Bronchial epithelial cell (primary cell): ENCODE data around the gene COQ5. TPM values are rescaled to one million over a fixed set of nuclear protein-coding genes. Genes with fewer than 3 reads are reported as not detected.

ENCODE experiments used
- DNase-seq: peaks from one replicate; pipeline ENCODE4 v3.0.0-alpha.2; 2010; ENCODE audit warnings: low read depth
- FAIRE-seq: peaks from 2 replicates; lab custom pipeline; 2011; peaks lifted over from hg19 to GRCh38; lab: Jason Lieb, UNC
- H3K27me3 ChIP-seq: 2 replicates; pipeline ENCODE4 v1.5.1; 2011; ENCODE audit warnings: low read length; ENCODE audit not compliant: control insufficient read depth, insufficient read depth
- H3K36me3 ChIP-seq: 2 replicates; pipeline ENCODE4 v1.5.1; 2011; ENCODE audit warnings: low read length; ENCODE audit not compliant: control insufficient read depth, insufficient read depth
- H3K4me3 ChIP-seq: 2 replicates; pipeline ENCODE4 v1.5.1; 2011; ENCODE audit warnings: mild to moderate bottlenecking, low read depth, low read length, control low read depth
- CTCF ChIP-seq: IDR thresholded peaks from 2 replicates; pipeline ENCODE4 v1.5.1; 2011; ENCODE audit warnings: mild to moderate bottlenecking, moderate library complexity, low read length, control low read depth, inconsistent platforms; ENCODE audit not compliant: insufficient read depth, severe bottlenecking
- total RNA-seq: library from RNA; depleted of rRNA; stranded (reverse); fragments of >200 nt; gene quantifications from 2 replicates; pipeline ENCODE4 v1.2.1, GENCODE V29; 2014

The COQ5 gene
- total RNA-seq, 1 donor from 2014 or later, result 32.9 TPM

- Histone ChIP-seq H3K36me3 (peaks cover 6% of the 10 kb centered on the region), H3K4me3 (no peak overlapping the region), H3K27me3 (no peaks in the 10 kb centered on the region)
- DNase-seq (no peak), FAIRE-seq (no peak)
- no peak for TF ChIP-seq CTCF
Measured at GRCh38 chr12:120515496-120515895, 13.5 kb downstream of the COQ5 start.

GRCh38 chr12:120514002-120514401 is 15.0 kb downstream of the COQ5 start:
- Histone ChIP-seq H3K27me3 (no peaks in the 10 kb centered on the region), H3K36me3 (peaks cover 6% of the 10 kb centered on the region), H3K4me3 (no peak overlapping the region)
- no peak for DNase-seq
- TF ChIP-seq CTCF, result no peak
- no peak for FAIRE-seq

- H3K4me3 ChIP-seq, result no peak overlapping the region
- no peak for DNase-seq
- TF ChIP-seq CTCF, result no peak
- H3K27me3 ChIP-seq, result no peaks in the 10 kb centered on the region
- peaks cover 1% of the 10 kb centered on the region for H3K36me3 ChIP-seq
- no peak for FAIRE-seq
Measured at GRCh38 chr12:120508537-120508936, 20.4 kb downstream of the COQ5 start.

GRCh38 chr12:120504587-120504986 is 24.4 kb downstream of the COQ5 start:
- Histone ChIP-seq H3K36me3 (peaks cover 2% of the 10 kb centered on the region), H3K4me3 (no peak overlapping the region), H3K27me3 (no peaks in the 10 kb centered on the region)
- no peak for DNase-seq
- FAIRE-seq, result no peak
- TF ChIP-seq CTCF, result no peak

GRCh38 chr12:120500581-120500980 is 28.4 kb downstream of the COQ5 start:
- Histone ChIP-seq H3K36me3 (peaks cover 2% of the 10 kb centered on the region), H3K4me3 (no peak overlapping the region), H3K27me3 (no peaks in the 10 kb centered on the region)
- no peak for TF ChIP-seq CTCF
- DNase-seq (no peak), FAIRE-seq (no peak)

- H3K36me3 ChIP-seq, result peaks cover 2% of the 10 kb centered on the region
- H3K27me3 ChIP-seq, result no peaks in the 10 kb centered on the region
- TF ChIP-seq CTCF, result no peak
- FAIRE-seq (no peak), DNase-seq (peak; percentile 41)
- no peak overlapping the region for H3K4me3 ChIP-seq
Measured at GRCh38 chr12:120498870-120499515, 30.0 kb downstream of the COQ5 start.
